B cell (primary cell): ENCODE results near the gene SPRY2. TPM values are rescaled to one million over a fixed set of nuclear protein-coding genes. Genes with fewer than 3 reads are reported as not detected.

Source experiments
- ATAC-seq: fragments of 200-7000 bp; cut with Tn5 transposase; one replicate; pipeline ENCODE4 v1.10.0; 2021; ENCODE audit warnings: low read depth, mild to moderate bottlenecking, moderate number of reproducible peaks, moderate library complexity
- CTCF ChIA-PET: fragments of 350-600 bp; sonication (Branson Sonifier 250); formaldehyde crosslinking; loops from one replicate; lab custom pipeline; 2021; ENCODE audit warnings: antibody characterized with exemption, inconsistent platforms; lab: Charles Lee
- POLR2A ChIA-PET: fragments of 350-600 bp; sonication (Branson Sonifier 250); formaldehyde crosslinking; loops from one replicate; lab custom pipeline; 2021; ENCODE audit warnings: antibody characterized with exemption; lab: Charles Lee
- DNase-seq: peaks from one replicate; pipeline ENCODE4 v3.0.0; 2013
- H2AFZ ChIP-seq: 2 replicates; pipeline ENCODE4 v1.6.1; 2012; ENCODE audit warnings: mild to moderate bottlenecking, low read depth, low read length; ENCODE audit not compliant: insufficient read depth, poor library complexity, severe bottlenecking
- H3K27ac ChIP-seq, 2 donors: 1 replicate in 1 of 2; 2 replicates in 1 of 2; pipeline ENCODE4 v1.5.1; 2012 to 2013; ENCODE audit warnings: low read length in 2 of 2, mild to moderate bottlenecking in 2 of 2, moderate library complexity in 1 of 2
- H3K27me3 ChIP-seq, 4 experiments: fragments of 200-600 bp in 1 of 4; sonication (generic) in 1 of 4; replicated peaks in 1 of 4; 1 replicate in 2 of 4; 2 replicates in 2 of 4; pipeline versions ENCODE4 v1.6.1 to v1.7.0; 2013 to 2016; ENCODE audit warnings: low read length in 3 of 4, mild to moderate bottlenecking in 2 of 4, mixed read lengths in 1 of 4, moderate library complexity in 1 of 4; ENCODE audit not compliant: insufficient read depth in 4 of 4, control insufficient read depth in 3 of 4; ENCODE audit errors: control extremely low read depth in 1 of 4
- H3K36me3 ChIP-seq, 2 experiments: replicated peaks in 1 of 2; 1 replicate in 1 of 2; 2 replicates in 1 of 2; pipeline versions ENCODE4 v1.6.1 to v1.7.1; 2013; ENCODE audit warnings: low read length in 1 of 2; ENCODE audit not compliant: insufficient read depth in 2 of 2, control insufficient read depth in 1 of 2; ENCODE audit errors: control extremely low read depth in 1 of 2, extremely low read depth in 1 of 2
- H3K4me1 ChIP-seq, 2 donors: fragments of 200-600 bp in 1 of 2; sonication (generic) in 1 of 2; 1 replicate in 1 of 2; 2 replicates in 1 of 2; pipeline versions ENCODE4 v1.5.1 to v1.6.1; 2013 to 2017; ENCODE audit warnings: low read length in 2 of 2; ENCODE audit not compliant: control insufficient read depth in 2 of 2, insufficient read depth in 2 of 2
- H3K4me2 ChIP-seq: replicated peaks from 2 replicates; pipeline ENCODE3; 2012; ENCODE audit warnings: mild to moderate bottlenecking, low read depth, low read length; ENCODE audit not compliant: poor library complexity, severe bottlenecking
- H3K4me3 ChIP-seq, 5 experiments: fragments of 200-600 bp in 1 of 5; sonication (generic) in 1 of 5; 1 replicate in 3 of 5; 2 replicates in 2 of 5; pipeline versions ENCODE4 v1.5.1 to v1.7.0; 2011 to 2016; ENCODE audit warnings: low read length in 4 of 5, mild to moderate bottlenecking in 4 of 5, low read depth in 2 of 5, control low read depth in 1 of 5, moderate library complexity in 1 of 5; ENCODE audit not compliant: insufficient read depth in 1 of 5; ENCODE audit errors: control extremely low read depth in 1 of 5, extremely low read depth in 1 of 5
- H3K79me2 ChIP-seq: fragments of 200-600 bp; sonication (generic); one replicate; pipeline ENCODE4 v1.6.0; 2016; ENCODE audit warnings: low read length; ENCODE audit not compliant: control insufficient read depth, insufficient read depth
- H3K9ac ChIP-seq: fragments of 200-600 bp; sonication (generic); 2 replicates; pipeline ENCODE4 v1.6.1; 2017; ENCODE audit warnings: mild to moderate bottlenecking, low read length, moderate library complexity
- H3K9me3 ChIP-seq, 3 donors: one replicate each; pipeline versions ENCODE4 v1.6.1 to v1.7.1; 2013; ENCODE audit warnings: low read length in 2 of 3; ENCODE audit not compliant: control insufficient read depth in 2 of 3, insufficient read depth in 1 of 3; ENCODE audit errors: control extremely low read depth in 1 of 3
- H4K20me1 ChIP-seq: 2 replicates; pipeline ENCODE4 v1.6.0; 2012; ENCODE audit warnings: mild to moderate bottlenecking, low read length; ENCODE audit not compliant: insufficient read depth, control insufficient read depth, poor library complexity, severe bottlenecking
- H3K27ac Mint-ChIP-seq: one replicate; pipeline ENCODE4 v1.8.0; 2021; ENCODE audit warnings: mixed read lengths
- H3K27me3 Mint-ChIP-seq: one replicate; pipeline ENCODE4 v1.8.0; 2021; ENCODE audit warnings: mixed read lengths
- H3K4me1 Mint-ChIP-seq: one replicate; pipeline ENCODE4 v1.8.0; 2021; ENCODE audit warnings: mixed read lengths
- H3K4me3 Mint-ChIP-seq: one replicate; pipeline ENCODE4 v1.8.0; 2021; ENCODE audit warnings: mixed read lengths
- H3K9me3 Mint-ChIP-seq: one replicate; pipeline ENCODE4 v1.8.0; 2022; ENCODE audit warnings: mixed read lengths; ENCODE audit not compliant: insufficient read depth
- CTCF ChIP-seq: fragments of 200-600 bp; IDR thresholded peaks from one replicate; pipeline ENCODE4 v1.8.0; 2022; ENCODE audit warnings: antibody characterized with exemption, mild to moderate bottlenecking
- EZH2 ChIP-seq: IDR thresholded peaks from 2 replicates; pipeline ENCODE4 v1.6.1; 2012; ENCODE audit warnings: borderline replicate concordance, low read depth, mild to moderate bottlenecking, moderate library complexity, low read length; ENCODE audit not compliant: insufficient read depth, poor library complexity, severe bottlenecking
- WGBS: methylation state at CpG from one replicate; pipeline ENCODE4 v1.1.5; 2013; ENCODE audit warnings: missing lambda C conversion rate; ENCODE audit not compliant: insufficient coverage; 5-methylcytosine and 5-hydroxymethylcytosine counted together
- intact Hi-C: fragments of 100-400 bp; cut with micrococcal nuclease; formaldehyde crosslinking; loops from one replicate; pipeline ENCODE4 v1.10.0; 2022
- polyA plus RNA-seq: library from polyadenylated mRNA; depleted of rRNA; stranded (reverse); fragments of >200 nt; gene quantifications from 2 replicates; pipeline ENCODE4 v1.2.3, GENCODE V29; 2012
- total RNA-seq, 2 donors: library from RNA; stranded (reverse); fragments of 120-200 nt in 1 of 2; gene quantifications; 1 replicate in 1 of 2; 2 replicates in 1 of 2; pipeline versions ENCODE4 v1.2.3 to v1.2.4, GENCODE V29; 2013 to 2022

The SPRY2 gene
- total and polyA plus RNA-seq, 2 donors (not counting 1 experiment from before 2014, with no cell fraction given), result 0.86 to 0.96 TPM

GRCh38 chr13:80374901-80375300 lies 34.0 kb upstream of the SPRY2 start:
- H4K20me1 ChIP-seq, result no peaks in the 10 kb centered on the region
- DNase-seq (no peak), ATAC-seq (no peak)
- no peaks in the 10 kb centered on the region for H3K27me3 ChIP-seq
- POLR2A ChIA-PET, result no interaction called here
- intact Hi-C loops, result no loop called here
- no peak overlapping the region for H3K4me3 Mint-ChIP-seq
- H2AFZ ChIP-seq, result no peak overlapping the region
- no peak overlapping the region for H3K9ac ChIP-seq
- no peaks in the 10 kb centered on the region for H3K9me3 Mint-ChIP-seq
- H3K4me1 ChIP-seq, result no peaks in the 10 kb centered on the region
- no peak overlapping the region for H3K4me2 ChIP-seq
- H3K4me3 ChIP-seq, result no peak overlapping the region
- H3K27ac Mint-ChIP-seq, result no peak overlapping the region
- peaks cover 0 to 1% of the 10 kb centered on the region in 2 experiments for H3K36me3 ChIP-seq
- CTCF ChIA-PET, result no interaction called here
- no CpG with 5 or more reads among the region's 2 CpGs for WGBS
- H3K79me2 ChIP-seq, result no peaks in the 10 kb centered on the region
- no peaks in the 10 kb centered on the region for H3K27me3 Mint-ChIP-seq
- no peak for TF ChIP-seq CTCF
- TF ChIP-seq EZH2, result no peak
- H3K27ac ChIP-seq, result no peak overlapping the region
- peaks cover 0 to 1% (median 0%) of the 10 kb centered on the region in 3 donors for H3K9me3 ChIP-seq
- H3K4me1 Mint-ChIP-seq, result no peaks in the 10 kb centered on the region

GRCh38 chr13:80374444-80374843 lies 33.5 kb upstream of the SPRY2 start:
- Histone ChIP-seq H4K20me1 (no peaks in the 10 kb centered on the region), H3K27me3 (no peaks in the 10 kb centered on the region), H3K79me2 (no peaks in the 10 kb centered on the region), H3K27ac (no peak overlapping the region), H3K4me2 (no peak overlapping the region), H3K4me3 (no peak overlapping the region), H3K36me3 (peaks cover 0 to 1% of the 10 kb centered on the region in 2 experiments), H3K4me1 (no peaks in the 10 kb centered on the region), H2AFZ (no peak overlapping the region), H3K9ac (no peak overlapping the region), H3K9me3 (peaks cover 0 to 1% (median 0%) of the 10 kb centered on the region in 3 donors)
- Mint-ChIP-seq H3K27ac (no peak overlapping the region), H3K4me3 (no peak overlapping the region), H3K4me1 (no peaks in the 10 kb centered on the region), H3K9me3 (no peaks in the 10 kb centered on the region), H3K27me3 (no peaks in the 10 kb centered on the region)
- TF ChIP-seq EZH2 (no peak), CTCF (no peak)
- POLR2A ChIA-PET, result no interaction called here
- WGBS, result 97% methylated on average over 4 of the region's 5 CpGs
- DNase-seq (no peak), ATAC-seq (no peak)
- CTCF ChIA-PET, result no interaction called here
- intact Hi-C loops, result no loop called here
